GM21423 (cell line): ENCODE results near the gene ARHGEF11.

ENCODE experiments used
- ATAC-seq: cut with Tn5 transposase; IDR thresholded peaks from one replicate; pipeline ENCODE4 v1.9.1; 2021; ENCODE audit warnings: mild to moderate bottlenecking, moderate library complexity; ENCODE audit not compliant: unreplicated experiment

The ARHGEF11 gene

GRCh38 chr1:156898971-156899664, 146.4 kb downstream of the ARHGEF11 start:
- no peak for ATAC-seq

DNA sequence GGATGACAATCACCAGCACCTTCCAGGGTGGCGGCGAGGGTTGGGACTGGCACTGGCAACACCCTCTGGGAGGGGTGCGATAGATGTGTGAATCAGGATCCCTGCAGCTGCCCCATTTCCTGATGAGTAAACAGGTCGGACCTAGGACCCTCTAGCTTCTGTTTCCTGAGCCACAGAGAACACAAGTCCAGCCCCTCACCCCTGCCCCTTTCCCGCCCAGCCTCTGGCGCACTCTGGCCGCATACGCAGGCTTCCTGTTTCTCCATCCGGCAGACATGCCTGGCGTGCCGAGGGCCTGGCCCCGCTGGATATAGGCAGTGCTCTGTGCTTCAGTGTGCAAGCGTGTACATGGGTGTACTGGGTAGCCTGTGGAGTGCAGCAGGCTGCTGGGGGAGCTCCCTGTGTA, 147.4 kb downstream of the ARHGEF11 start:
- no peak for ATAC-seq

- no peak for ATAC-seq
Measured at GRCh38 chr1:156897078-156897825, 148.3 kb downstream of the ARHGEF11 start.

DNA sequence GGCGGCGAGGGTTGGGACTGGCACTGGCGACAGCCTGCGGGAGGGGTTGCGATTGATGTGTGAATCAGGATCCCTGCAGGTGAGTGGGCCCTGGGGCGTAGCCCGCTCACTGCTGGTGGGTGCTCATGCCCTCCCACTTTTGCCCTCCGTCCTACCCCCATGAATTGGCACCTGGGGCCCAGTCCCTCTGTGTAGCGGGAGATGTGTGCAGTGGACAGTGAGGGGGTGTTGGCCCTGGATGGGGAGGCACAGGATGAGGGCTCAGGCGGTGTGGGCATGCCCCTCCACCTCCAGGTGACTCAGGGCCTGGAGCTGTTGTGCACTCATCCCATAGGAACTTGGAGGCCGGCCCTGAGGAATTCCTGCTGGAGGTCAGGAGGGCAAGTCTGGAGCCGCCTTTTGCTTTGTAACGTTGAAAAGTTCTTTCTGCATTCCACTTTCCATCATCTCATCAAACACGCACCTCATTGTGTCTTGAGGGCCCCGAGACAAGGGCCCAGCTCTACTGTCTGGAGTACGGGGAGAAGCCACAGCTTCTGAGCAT, 149.0 kb downstream of the ARHGEF11 start:
- no peak for ATAC-seq

- no peak for ATAC-seq
Measured at GRCh38 chr1:156895927-156896326, 149.6 kb downstream of the ARHGEF11 start.

- ATAC-seq, result no peak
Measured at GRCh38 chr1:156895455-156895812, 150.1 kb downstream of the ARHGEF11 start.

GRCh38 chr1:156894711-156895454, 150.7 kb downstream of the ARHGEF11 start:
- ATAC-seq, result no peak

DNA sequence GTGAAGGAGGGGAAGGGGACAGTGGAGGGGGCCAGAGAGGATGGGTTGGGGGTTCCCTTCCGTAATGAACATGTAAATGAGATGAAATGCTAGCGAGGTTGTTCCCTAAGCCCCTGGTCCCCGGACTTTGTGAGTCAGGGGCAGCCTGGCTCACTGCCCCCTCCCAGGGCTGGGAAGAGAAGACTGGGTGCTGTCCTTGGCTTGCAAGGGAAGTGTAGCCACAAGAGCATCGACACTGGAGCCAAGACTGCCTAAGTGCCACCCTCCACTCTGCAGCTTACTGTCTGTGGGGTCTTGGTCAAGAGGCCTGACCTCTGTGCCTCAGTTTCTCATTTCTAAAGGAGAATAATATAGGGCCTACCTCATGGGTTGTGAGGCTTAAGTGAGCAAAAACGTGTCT, 151.5 kb downstream of the ARHGEF11 start:
- ATAC-seq, result no peak

GRCh38 chr1:156893048-156893953, 152.2 kb downstream of the ARHGEF11 start, which contains the start of gene PEAR1:
Gene PEAR1, plus strand, starts transcription at chr1:156893718. Its CDS starts 10,209 bp downstream, at chr1:156903927.
- no peak for ATAC-seq

DNA sequence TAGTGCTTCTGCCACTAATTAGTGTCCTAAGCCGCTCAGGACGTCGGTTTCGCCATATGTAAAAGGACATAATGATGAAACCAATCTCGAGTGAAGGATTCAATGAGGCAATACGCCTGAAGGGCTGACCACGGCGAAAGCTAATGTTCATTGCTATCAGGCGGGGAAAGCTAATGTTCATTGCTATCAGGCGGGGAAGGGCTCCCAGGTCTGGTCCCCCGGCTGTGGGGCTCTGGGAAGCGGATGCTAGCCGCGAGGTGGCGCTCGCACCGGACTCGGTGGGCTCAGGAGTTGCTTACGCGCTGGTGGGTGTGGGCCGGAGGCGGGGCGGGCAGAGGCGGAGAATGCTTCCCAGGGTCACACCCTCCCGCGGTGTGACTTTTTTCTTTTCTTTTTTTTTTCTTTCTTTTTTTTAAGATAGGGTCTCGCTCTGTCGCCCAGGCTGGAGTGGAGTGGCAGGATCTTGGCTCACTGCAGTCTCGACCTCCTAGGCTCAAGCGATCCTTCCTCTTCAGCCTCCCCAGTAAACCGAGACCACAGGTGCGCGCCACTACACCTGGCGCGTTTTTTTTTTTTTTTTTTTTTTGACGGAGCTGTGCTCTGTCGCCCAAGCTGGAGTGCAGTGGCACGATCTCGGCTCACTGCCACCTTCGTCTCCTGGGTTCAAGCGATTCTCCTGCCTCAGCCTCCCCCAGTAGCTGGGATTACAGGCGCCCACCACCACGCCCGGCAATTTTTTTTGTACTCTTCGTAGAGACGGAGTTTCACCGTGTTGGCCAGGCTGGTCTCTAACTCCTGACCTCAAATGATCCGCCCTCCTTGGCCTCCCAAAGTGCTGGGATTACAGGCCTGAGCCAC, 153.1 kb downstream of the ARHGEF11 start:
- ATAC-seq, result no peak

GRCh38 chr1:156889802-156890580, 155.6 kb downstream of the ARHGEF11 start:
- no peak for ATAC-seq

DNA sequence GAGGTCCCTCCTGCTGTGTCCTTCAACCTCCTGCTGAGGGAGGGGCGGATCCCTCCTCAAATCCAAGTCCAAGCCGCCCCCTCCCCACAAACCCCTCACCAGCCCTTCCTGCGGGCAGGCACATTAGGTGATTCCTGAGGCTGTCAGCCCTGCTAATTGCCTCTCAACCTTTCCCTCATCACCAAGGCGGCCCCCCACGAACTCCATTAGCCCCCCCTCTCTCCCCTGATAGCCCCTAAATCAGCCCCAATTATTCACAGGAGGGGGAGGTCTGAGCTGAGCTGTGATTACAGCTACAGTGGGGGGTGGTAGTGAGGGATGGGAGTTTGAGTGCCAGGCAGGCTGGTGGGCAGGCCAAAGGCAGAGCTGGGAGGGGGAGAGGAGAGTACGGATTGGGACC, 157.8 kb downstream of the ARHGEF11 start:
- ATAC-seq, result no peak

GRCh38 chr1:156887317-156887716, 158.2 kb downstream of the ARHGEF11 start:
- ATAC-seq, result no peak

GRCh38 chr1:156886583-156887281, 158.8 kb downstream of the ARHGEF11 start:
- ATAC-seq, result no peak

- no peak for ATAC-seq
Measured at GRCh38 chr1:156885880-156886355, 159.6 kb downstream of the ARHGEF11 start.

DNA sequence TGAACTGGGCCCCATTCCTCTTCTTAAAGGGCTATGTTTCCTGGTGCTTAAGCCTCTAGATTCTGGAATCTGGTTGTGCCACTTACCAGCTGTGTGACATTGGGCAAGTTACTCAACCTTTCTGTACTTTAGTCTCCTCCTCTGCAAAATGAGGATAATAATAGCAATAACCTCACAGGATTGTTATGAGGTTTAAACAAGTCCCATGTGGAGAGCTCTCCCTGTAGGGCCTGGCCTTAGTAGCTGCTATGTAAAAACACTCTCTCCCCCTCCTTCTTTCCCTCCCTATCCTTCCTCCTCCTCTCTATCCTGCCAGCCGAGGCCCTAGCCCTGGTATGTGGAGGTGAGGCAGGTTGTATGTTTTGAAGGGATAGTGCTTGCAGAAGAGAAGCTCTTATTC, 160.2 kb downstream of the ARHGEF11 start:
- ATAC-seq, result no peak
